GM12878 (cell line): ENCODE measurements around the gene SLC6A17. TPM values are rescaled to one million over a fixed set of nuclear protein-coding genes. Genes with fewer than 3 reads are reported as not detected.

Experiments
- ATAC-seq: fragments of 200-7000 bp; cut with Tn5 transposase; 3 replicates; pipeline ENCODE4 v1.9.1; 2020; ENCODE audit warnings: mild to moderate bottlenecking, moderate library complexity
- BruUV-seq: library from RNA; stranded (reverse); fragments of 400-500 nt; replicated peaks from 2 replicates; lab custom pipeline; 2021; lab: Mats Ljungman, UMichigan
- CTCF ChIA-PET: fragments of 300-600 bp; sonication (Branson Sonifier 250); formaldehyde crosslinking; extraction: SDS; loops from one replicate; lab custom pipeline; 2021; ENCODE audit warnings: inconsistent platforms; lab: Yijun Ruan, JAX
- POLR2A ChIA-PET: fragments of 350-600 bp; formaldehyde crosslinking; extraction: SDS; loops from one replicate; lab custom pipeline; 2021; ENCODE audit warnings: inconsistent platforms; lab: Charles Lee
- RAD21 ChIA-PET: fragments of 300-600 bp; sonication (Branson Sonifier 250); formaldehyde crosslinking; loops from one replicate; lab custom pipeline; 2023; ENCODE audit warnings: antibody characterized with exemption; ENCODE audit not compliant: unreplicated experiment; lab: Charles Lee
- SMC1A ChIA-PET: fragments of 300-600 bp; sonication (Branson Sonifier 250); formaldehyde crosslinking; loops from one replicate; lab custom pipeline; 2023; ENCODE audit not compliant: unreplicated experiment, uncharacterized antibody; lab: Charles Lee
- DNase-seq: peaks from one replicate; pipeline ENCODE4 v3.0.0-alpha.2; 2011; ENCODE audit warnings: low read depth, low spot score
- FAIRE-seq: peaks from 3 replicates; lab custom pipeline; 2011; peaks lifted over from hg19 to GRCh38; lab: Jason Lieb, UNC
- H2AFZ ChIP-seq: 2 replicates; pipeline ENCODE4 v1.6.0; 2011; ENCODE audit warnings: low read depth, low read length, control low read depth; ENCODE audit not compliant: control insufficient read depth
- H3K27ac ChIP-seq: 2 replicates; pipeline ENCODE4 v1.5.1; 2011; ENCODE audit warnings: control low read depth; ENCODE audit not compliant: control insufficient read depth, insufficient read depth
- H3K27me3 ChIP-seq, 2 experiments: replicated peaks in 1 of 2; 2 replicates each; pipeline versions ENCODE4 v1.6.0 to v1.6.1; 2011; ENCODE audit warnings: low read length in 1 of 2; ENCODE audit not compliant: control insufficient read depth in 2 of 2, insufficient read depth in 2 of 2
- H3K36me3 ChIP-seq, 2 experiments: 2 replicates each; pipeline ENCODE4 v1.5.1; 2011; ENCODE audit warnings: low read length in 1 of 2; ENCODE audit not compliant: control insufficient read depth in 2 of 2, insufficient read depth in 2 of 2
- H3K4me1 ChIP-seq: 2 replicates; pipeline ENCODE4 v1.6.1; 2011; ENCODE audit warnings: mild to moderate bottlenecking, low read length, moderate library complexity, mixed read lengths; ENCODE audit not compliant: control insufficient read depth, insufficient read depth
- H3K4me2 ChIP-seq: 2 replicates; pipeline ENCODE4 v1.6.0; 2011; ENCODE audit warnings: control low read depth; ENCODE audit not compliant: control insufficient read depth, insufficient read depth
- H3K4me3 ChIP-seq: fragments of 200-600 bp; sonication (generic); 2 replicates; pipeline ENCODE4 v1.5.1; 2016
- H3K79me2 ChIP-seq: 2 replicates; pipeline ENCODE4 v1.6.0; 2011; ENCODE audit warnings: low read length; ENCODE audit not compliant: control insufficient read depth, insufficient read depth
- H3K9ac ChIP-seq: 2 replicates; pipeline ENCODE4 v1.8.0; 2011; ENCODE audit warnings: low read length, control low read depth, mixed read lengths; ENCODE audit not compliant: control insufficient read depth, insufficient read depth
- H3K9me3 ChIP-seq: replicated peaks from 3 replicates; pipeline ENCODE4 v1.5.1; 2011; ENCODE audit warnings: mild to moderate bottlenecking, low read length; ENCODE audit not compliant: control insufficient read depth, insufficient read depth
- H4K20me1 ChIP-seq: 2 replicates; pipeline ENCODE4 v1.6.0; 2011; ENCODE audit not compliant: control insufficient read depth, insufficient read depth
- BCLAF1 ChIP-seq: fragments of 450-650 bp; IDR thresholded peaks from 2 replicates; pipeline ENCODE4 v1.6.1; 2017; ENCODE audit warnings: antibody characterized with exemption, mild to moderate bottlenecking, moderate library complexity
- CBFB ChIP-seq: IDR thresholded peaks from 2 replicates; pipeline ENCODE4 v1.6.1; 2016; ENCODE audit warnings: antibody characterized with exemption, low read depth
- HDAC2 ChIP-seq: fragments of 200-600 bp; sonication (generic); IDR thresholded peaks from 2 replicates; pipeline ENCODE4 v1.6.1; 2017
- KDM1A ChIP-seq: fragments of 200-600 bp; sonication (generic); IDR thresholded peaks from 2 replicates; pipeline ENCODE4 v1.6.1; 2016; ENCODE audit warnings: borderline replicate concordance
- MEF2A ChIP-seq: IDR thresholded peaks from 2 replicates; pipeline ENCODE4 v1.6.1; 2011; ENCODE audit warnings: low read depth, mild to moderate bottlenecking, low read length, moderate library complexity; ENCODE audit not compliant: insufficient read depth
- MLLT1 ChIP-seq: fragments of 450-650 bp; IDR thresholded peaks from 2 replicates; pipeline ENCODE4 v1.6.1; 2016; ENCODE audit warnings: mild to moderate bottlenecking
- NBN ChIP-seq: fragments of 450-650 bp; IDR thresholded peaks from 2 replicates; pipeline ENCODE4 v1.6.1; 2016
- NFYA ChIP-seq: IDR thresholded peaks from 2 replicates; pipeline ENCODE4 v1.6.1; 2011; ENCODE audit warnings: low read depth, mild to moderate bottlenecking, low read length, improper control_type of control experiment, borderline replicate concordance
- NR2C1 ChIP-seq: fragments of 450-650 bp; IDR thresholded peaks from 2 replicates; pipeline ENCODE4 v1.6.1; 2017; ENCODE audit warnings: antibody characterized with exemption, mild to moderate bottlenecking, moderate library complexity
- NR2F1 ChIP-seq: fragments of 450-650 bp; conservative IDR thresholded peaks from 2 replicates; pipeline ENCODE4 v1.6.1; 2017; ENCODE audit warnings: mild to moderate bottlenecking
- RUNX3 ChIP-seq: IDR thresholded peaks from 2 replicates; pipeline ENCODE4 v1.6.1; 2012; ENCODE audit warnings: low read length, inconsistent platforms
- SMARCA5 ChIP-seq: fragments of 450-650 bp; IDR thresholded peaks from 2 replicates; pipeline ENCODE4 v1.6.1; 2017; ENCODE audit warnings: mild to moderate bottlenecking
- SP1 ChIP-seq: IDR thresholded peaks from one replicate; pipeline ENCODE4 v1.6.1; 2011; ENCODE audit warnings: low read depth, low read length
- TARDBP ChIP-seq: IDR thresholded peaks from 2 replicates; pipeline ENCODE4 v1.6.1; 2016; ENCODE audit warnings: borderline replicate concordance
- TCF7 ChIP-seq: IDR thresholded peaks from 2 replicates; pipeline ENCODE4 v1.6.1; 2014; ENCODE audit warnings: antibody characterized with exemption, borderline replicate concordance
- ZNF217 ChIP-seq: fragments of 450-650 bp; IDR thresholded peaks from 2 replicates; pipeline ENCODE4 v1.6.1; 2017; ENCODE audit warnings: antibody characterized with exemption, mild to moderate bottlenecking
- ZNF274 ChIP-seq: IDR thresholded peaks from one replicate; pipeline ENCODE4 v1.8.0; 2011; ENCODE audit not compliant: insufficient read length, insufficient read depth
- WGBS: methylation state at CpG from one replicate; pipeline ENCODE4 v1.1.6; 2016; ENCODE audit warnings: low lambda C conversion rate; ENCODE audit not compliant: insufficient replicate concordance, insufficient coverage; ENCODE audit errors: missing lambda C conversion rate; 5-methylcytosine and 5-hydroxymethylcytosine counted together
- in situ Hi-C: fragments of 300-500 bp; cut with MboI; formaldehyde crosslinking; loops from 9 replicates; pipeline ENCODE4 v1.14.3; 2018; ENCODE audit warnings: mixed read lengths
- intact Hi-C: fragments of 100-400 bp; cut with micrococcal nuclease; formaldehyde crosslinking; loops from one replicate; pipeline ENCODE4 v1.14.2; 2022; ENCODE audit not compliant: unreplicated experiment
- polyA plus RNA-seq, 11 experiments: library from polyadenylated mRNA; depleted of rRNA in 4 of 11; unstranded in 6 of 11; stranded (reverse) in 5 of 11; fragments of >200 nt; fragmentation: Nextera tagmentation in 4 of 11; fragmentation: Illumina TruSeq in 1 of 11; extraction: Ambion mirVana in 4 of 11; extraction: Trizol in 1 of 11; gene quantifications; 1 replicate in 1 of 11; 2 replicates in 10 of 11; pipeline versions ENCODE4 v1.2.1 to v1.2.3, GENCODE V29; 2011 to 2016; ENCODE audit warnings: inconsistent platforms in 2 of 11, missing spikeins in 2 of 11, low read depth in 1 of 11
- total RNA-seq, 4 experiments: library from RNA; depleted of rRNA in 3 of 4; stranded (reverse); fragments of >200 nt in 3 of 4; fragmentation: Illumina TruSeq in 1 of 4; extraction: Trizol in 1 of 4; gene quantifications; 2 replicates each; pipeline versions ENCODE4 v1.2.1 to v1.2.3, GENCODE V29; 2013 to 2021
- TF ChIP-seq, protein P1 (sequence below): IDR thresholded peaks from 2 replicates; pipeline ENCODE4 v1.6.1; 2012; ENCODE audit warnings: mild to moderate bottlenecking, low read depth, low read length

Gene SLC6A17
- total and polyA plus RNA-seq, 10 of the 15 experiments (the other 5 are each of a cell fraction or from before 2014, with no cell fraction given), result not detected

GRCh38 chr1:110227774-110228173 is 77.5 kb downstream of the SLC6A17 start:
- intact Hi-C loops (no loop called here), in situ Hi-C loops (no loop called here)
- Histone ChIP-seq H3K9ac (no peak overlapping the region), H3K4me3 (no peak overlapping the region), H3K27ac (no peak overlapping the region), H3K36me3 (no peaks in the 10 kb centered on the region), H2AFZ (no peak overlapping the region), H3K4me2 (no peak overlapping the region), H3K27me3 (no peaks in the 10 kb centered on the region), H3K9me3 (no peaks in the 10 kb centered on the region), H3K4me1 (no peaks in the 10 kb centered on the region), H3K79me2 (no peaks in the 10 kb centered on the region), H4K20me1 (no peaks in the 10 kb centered on the region)
- no peak for DNase-seq
- ChIA-PET POLR2A (interaction anchor here (1.1 kb wide), 1 partner anchor 62 kb away, joined by 5 read pairs; no protein-coding TSS in a partner anchor), SMC1A (interaction anchor here (1.1 to 1.8 kb wide), 2 partner anchors 12 to 85 kb away, joined by 3 to 5 read pairs; no protein-coding TSS in a partner anchor), RAD21 (no interaction called here), CTCF (no interaction called here)
- TF ChIP-seq NR2F1, result no peak
- TF ChIP-seq, protein P1, sequence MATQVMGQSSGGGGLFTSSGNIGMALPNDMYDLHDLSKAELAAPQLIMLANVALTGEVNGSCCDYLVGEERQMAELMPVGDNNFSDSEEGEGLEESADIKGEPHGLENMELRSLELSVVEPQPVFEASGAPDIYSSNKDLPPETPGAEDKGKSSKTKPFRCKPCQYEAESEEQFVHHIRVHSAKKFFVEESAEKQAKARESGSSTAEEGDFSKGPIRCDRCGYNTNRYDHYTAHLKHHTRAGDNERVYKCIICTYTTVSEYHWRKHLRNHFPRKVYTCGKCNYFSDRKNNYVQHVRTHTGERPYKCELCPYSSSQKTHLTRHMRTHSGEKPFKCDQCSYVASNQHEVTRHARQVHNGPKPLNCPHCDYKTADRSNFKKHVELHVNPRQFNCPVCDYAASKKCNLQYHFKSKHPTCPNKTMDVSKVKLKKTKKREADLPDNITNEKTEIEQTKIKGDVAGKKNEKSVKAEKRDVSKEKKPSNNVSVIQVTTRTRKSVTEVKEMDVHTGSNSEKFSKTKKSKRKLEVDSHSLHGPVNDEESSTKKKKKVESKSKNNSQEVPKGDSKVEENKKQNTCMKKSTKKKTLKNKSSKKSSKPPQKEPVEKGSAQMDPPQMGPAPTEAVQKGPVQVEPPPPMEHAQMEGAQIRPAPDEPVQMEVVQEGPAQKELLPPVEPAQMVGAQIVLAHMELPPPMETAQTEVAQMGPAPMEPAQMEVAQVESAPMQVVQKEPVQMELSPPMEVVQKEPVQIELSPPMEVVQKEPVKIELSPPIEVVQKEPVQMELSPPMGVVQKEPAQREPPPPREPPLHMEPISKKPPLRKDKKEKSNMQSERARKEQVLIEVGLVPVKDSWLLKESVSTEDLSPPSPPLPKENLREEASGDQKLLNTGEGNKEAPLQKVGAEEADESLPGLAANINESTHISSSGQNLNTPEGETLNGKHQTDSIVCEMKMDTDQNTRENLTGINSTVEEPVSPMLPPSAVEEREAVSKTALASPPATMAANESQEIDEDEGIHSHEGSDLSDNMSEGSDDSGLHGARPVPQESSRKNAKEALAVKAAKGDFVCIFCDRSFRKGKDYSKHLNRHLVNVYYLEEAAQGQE, result no peak
- TF ChIP-seq RUNX3, result no peak
- no peak for TF ChIP-seq MEF2A
- no peak for TF ChIP-seq TCF7
- no peak for TF ChIP-seq ZNF274
- no peak for TF ChIP-seq BCLAF1
- TF ChIP-seq SMARCA5, result no peak
- no peak for TF ChIP-seq MLLT1
- TF ChIP-seq TARDBP, result no peak
- no peak for TF ChIP-seq NR2C1
- TF ChIP-seq NFYA, result no peak
- no peak for TF ChIP-seq HDAC2
- no peak for TF ChIP-seq CBFB
- TF ChIP-seq KDM1A, result no peak
- no peak for TF ChIP-seq NBN
- no peak for TF ChIP-seq SP1
- no peak for TF ChIP-seq ZNF217
- ATAC-seq, result no peak
- 69% methylated on average over 12 of the region's 12 CpGs for WGBS
- no TSS peak for BruUV-seq
- FAIRE-seq, result no peak
